ENCODE results near the gene FGFBP3. TPM values are rescaled to one million over a fixed set of nuclear protein-coding genes. Genes with fewer than 3 reads are reported as not detected.

FGFBP3 gene
- polyA plus RNA-seq, 1 donor (not counting 4 experiments of a cell fraction or from before 2014, with no cell fraction given) = 0.22 TPM

- FAIRE-seq = peak; percentile 66
- Histone ChIP-seq H3K4me3 (ENCODE audit: control insufficient read depth in 2 of 3, extremely low read depth in 1 of 3, insufficient read depth in 2 of 3, low read depth in 1 of 3, low read length in 3 of 3) (peak overlapping the region in 1 of 3 experiments; percentile 26), H3K27me3 (ENCODE audit: control insufficient read depth, extremely low read depth, insufficient read depth, low read length) (no peaks in the 10 kb centered on the region), H3K27ac (ENCODE audit: control insufficient read depth, insufficient read depth, low read length) (no peak overlapping the region), H3K36me3 (ENCODE audit: control insufficient read depth in 2 of 2, extremely low read depth in 1 of 2, insufficient read depth in 2 of 2, low read length in 2 of 2) (no peaks in the 10 kb centered on the region), H3K4me2 (ENCODE audit: control insufficient read depth, extremely low read depth, insufficient read depth, low read depth, low read length) (peak overlapping the region; percentile 71), H3K4me1 (ENCODE audit: control insufficient read depth, extremely low read depth, insufficient read depth, low read length) (peaks cover 43% of the 10 kb centered on the region), H3K79me2 (ENCODE audit: control insufficient read depth, insufficient read depth, low read length) (no peaks in the 10 kb centered on the region), H3K9me1 (ENCODE audit: control insufficient read depth, extremely low read depth, insufficient read depth, low read length) (no peaks in the 10 kb centered on the region), H3K9me3 (ENCODE audit: control insufficient read depth, low read depth, low read length) (no peaks in the 10 kb centered on the region), H3K9ac (ENCODE audit: control insufficient read depth, extremely low read depth, insufficient read depth, low read length) (no peak overlapping the region), H2AFZ (ENCODE audit: control insufficient read depth, low read length) (peak overlapping the region; percentile 80), H4K20me1 (ENCODE audit: control insufficient read depth, extremely low read depth, insufficient read depth, low read length) (no peaks in the 10 kb centered on the region)
- dilution Hi-C loops (cut with MboI; ENCODE audit: extremely low pct_ligation_motif_present, low sequenced_read_pairs) = no loop called here
- TF ChIP-seq EZH2 (IDR thresholded peaks at IDR 0.05; ENCODE audit: low read length) = no peak
- TF ChIP-seq, protein P1, sequence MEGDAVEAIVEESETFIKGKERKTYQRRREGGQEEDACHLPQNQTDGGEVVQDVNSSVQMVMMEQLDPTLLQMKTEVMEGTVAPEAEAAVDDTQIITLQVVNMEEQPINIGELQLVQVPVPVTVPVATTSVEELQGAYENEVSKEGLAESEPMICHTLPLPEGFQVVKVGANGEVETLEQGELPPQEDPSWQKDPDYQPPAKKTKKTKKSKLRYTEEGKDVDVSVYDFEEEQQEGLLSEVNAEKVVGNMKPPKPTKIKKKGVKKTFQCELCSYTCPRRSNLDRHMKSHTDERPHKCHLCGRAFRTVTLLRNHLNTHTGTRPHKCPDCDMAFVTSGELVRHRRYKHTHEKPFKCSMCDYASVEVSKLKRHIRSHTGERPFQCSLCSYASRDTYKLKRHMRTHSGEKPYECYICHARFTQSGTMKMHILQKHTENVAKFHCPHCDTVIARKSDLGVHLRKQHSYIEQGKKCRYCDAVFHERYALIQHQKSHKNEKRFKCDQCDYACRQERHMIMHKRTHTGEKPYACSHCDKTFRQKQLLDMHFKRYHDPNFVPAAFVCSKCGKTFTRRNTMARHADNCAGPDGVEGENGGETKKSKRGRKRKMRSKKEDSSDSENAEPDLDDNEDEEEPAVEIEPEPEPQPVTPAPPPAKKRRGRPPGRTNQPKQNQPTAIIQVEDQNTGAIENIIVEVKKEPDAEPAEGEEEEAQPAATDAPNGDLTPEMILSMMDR (optimal IDR thresholded peaks at IDR 0.05 in 1 of 3, IDR thresholded peaks at IDR 0.05 in 1 of 3, conservative IDR thresholded peaks at IDR 0.05 in 1 of 3; ENCODE audit: extremely low read depth in 1 of 3, insufficient read depth in 2 of 3, low read length in 3 of 3) = no peak
- DNase-seq (ENCODE audit: low read depth, low spot score) = no peak
Observed at GRCh38 chr10:91883549-91884444, 25.5 kb downstream of the FGFBP3 start.

GRCh38 chr10:91880310-91880709 lies 29.0 kb downstream of the FGFBP3 start:
- H3K9me1 ChIP-seq (ENCODE audit: control insufficient read depth, extremely low read depth, insufficient read depth, low read length) = no peaks in the 10 kb centered on the region
- no peaks in the 10 kb centered on the region for H3K79me2 ChIP-seq (ENCODE audit: control insufficient read depth, insufficient read depth, low read length)
- H3K9ac ChIP-seq (ENCODE audit: control insufficient read depth, extremely low read depth, insufficient read depth, low read length) = no peak overlapping the region
- H3K4me1 ChIP-seq (ENCODE audit: control insufficient read depth, extremely low read depth, insufficient read depth, low read length) = peaks cover 31% of the 10 kb centered on the region
- H3K4me2 ChIP-seq (ENCODE audit: control insufficient read depth, extremely low read depth, insufficient read depth, low read depth, low read length) = peak overlapping the region; percentile 52
- FAIRE-seq (peak; percentile 96), DNase-seq (ENCODE audit: low read depth, low spot score) (peak; percentile 46)
- no peaks in the 10 kb centered on the region for H3K9me3 ChIP-seq (ENCODE audit: control insufficient read depth, low read depth, low read length)
- no peaks in the 10 kb centered on the region for H3K27me3 ChIP-seq (ENCODE audit: control insufficient read depth, extremely low read depth, insufficient read depth, low read length)
- no peaks in the 10 kb centered on the region for H4K20me1 ChIP-seq (ENCODE audit: control insufficient read depth, extremely low read depth, insufficient read depth, low read length)
- H3K4me3 ChIP-seq (ENCODE audit: control insufficient read depth in 2 of 3, extremely low read depth in 1 of 3, insufficient read depth in 2 of 3, low read depth in 1 of 3, low read length in 3 of 3) = no peak overlapping the region
- TF ChIP-seq EZH2 (IDR thresholded peaks at IDR 0.05; ENCODE audit: low read length) = no peak
- TF ChIP-seq, protein P1 (optimal IDR thresholded peaks at IDR 0.05 in 1 of 3, IDR thresholded peaks at IDR 0.05 in 1 of 3, conservative IDR thresholded peaks at IDR 0.05 in 1 of 3; ENCODE audit: extremely low read depth in 1 of 3, insufficient read depth in 2 of 3, low read length in 3 of 3) = peak; percentile 21 to 29 (median 23)
- dilution Hi-C loops (cut with MboI; ENCODE audit: extremely low pct_ligation_motif_present, low sequenced_read_pairs) = no loop called here
- no peaks in the 10 kb centered on the region for H3K36me3 ChIP-seq (ENCODE audit: control insufficient read depth in 2 of 2, extremely low read depth in 1 of 2, insufficient read depth in 2 of 2, low read length in 2 of 2)
- peak overlapping the region; percentile 64 for H2AFZ ChIP-seq (ENCODE audit: control insufficient read depth, low read length)
- no peak overlapping the region for H3K27ac ChIP-seq (ENCODE audit: control insufficient read depth, insufficient read depth, low read length)
